SU-DHL-6 (cell line): ENCODE data around the gene RAI1.

Source experiments
- H2AFZ ChIP-seq: fragments of 200-600 bp; sonication (generic); 2 replicates; pipeline ENCODE4 v1.6.1; 2014; ENCODE audit warnings: low read depth, mild to moderate bottlenecking, moderate library complexity, mixed read lengths, antibody characterized with exemption, low read length; ENCODE audit not compliant: severe bottlenecking
- H3F3A ChIP-seq: fragments of 200-600 bp; shearing (Covaris generic); 2 replicates; pipeline ENCODE4 v1.6.0; 2016; ENCODE audit warnings: antibody characterized with exemption, mild to moderate bottlenecking; ENCODE audit not compliant: insufficient read depth
- H3K27ac ChIP-seq: fragments of 200-600 bp; sonication (generic); 2 replicates; pipeline ENCODE4 v1.5.1; 2016; ENCODE audit warnings: low read depth, mild to moderate bottlenecking, low read length, moderate library complexity, mixed read lengths
- H3K27me3 ChIP-seq: fragments of 200-600 bp; sonication (generic), shearing (Covaris generic); 2 replicates; pipeline ENCODE4 v1.6.0; 2014; ENCODE audit warnings: mild to moderate bottlenecking, low read length
- H3K36me3 ChIP-seq: fragments of 200-600 bp; sonication (generic); 2 replicates; pipeline ENCODE4 v1.6.1; 2014; ENCODE audit warnings: mild to moderate bottlenecking, low read length, mixed read lengths
- H3K4me2 ChIP-seq: fragments of 300-600, 200-600 bp; shearing (Covaris generic), sonication (generic); 2 replicates; pipeline ENCODE4 v1.6.0; 2014; ENCODE audit warnings: low read length, low read depth, mild to moderate bottlenecking; ENCODE audit not compliant: poor library complexity, severe bottlenecking
- H3K4me3 ChIP-seq: fragments of 200-600 bp; sonication (generic); 2 replicates; pipeline ENCODE4 v1.5.1; 2014; ENCODE audit warnings: antibody characterized with exemption, low read length, mild to moderate bottlenecking, mixed read lengths; ENCODE audit not compliant: insufficient read depth, poor library complexity, severe bottlenecking
- H3K79me2 ChIP-seq: fragments of 200-600 bp; sonication (generic); 2 replicates; pipeline ENCODE4 v1.6.1; 2014; ENCODE audit warnings: mild to moderate bottlenecking, low read length, moderate library complexity; ENCODE audit not compliant: insufficient read depth
- H3K9ac ChIP-seq: fragments of 200-600 bp; sonication (generic); 2 replicates; pipeline ENCODE4 v1.7.0; 2014; ENCODE audit warnings: mild to moderate bottlenecking, low read length
- H3K9me2 ChIP-seq: fragments of 200-600 bp; sonication (generic); replicated peaks from 2 replicates; pipeline ENCODE4 v1.6.1; 2014; ENCODE audit warnings: low read length; ENCODE audit not compliant: insufficient read depth
- H3K9me3 ChIP-seq: fragments of 200-600 bp; sonication (generic); 2 replicates; pipeline ENCODE4 v1.6.1; 2014; ENCODE audit warnings: low read length, mixed read lengths; ENCODE audit not compliant: insufficient read depth
- H4K20me1 ChIP-seq: fragments of 200-600 bp; sonication (generic); 2 replicates; pipeline ENCODE4 v1.6.1; 2014; ENCODE audit warnings: low read depth, mild to moderate bottlenecking, antibody characterized with exemption, low read length, moderate library complexity, mixed read lengths
- CTCF ChIP-seq: fragments of 200-600 bp; sonication (generic); IDR thresholded peaks from one replicate; pipeline ENCODE4 v1.5.1; 2017; ENCODE audit warnings: antibody characterized with exemption, mild to moderate bottlenecking, low read length, moderate library complexity; ENCODE audit not compliant: insufficient read depth, poor library complexity, severe bottlenecking
- EZH2phosphoT487 ChIP-seq: fragments of 200-600 bp; sonication (generic), shearing (Covaris generic); conservative IDR thresholded peaks from 2 replicates; pipeline ENCODE4 v1.6.1; 2018; ENCODE audit warnings: mild to moderate bottlenecking, antibody characterized with exemption, low read length, moderate library complexity, mixed read lengths

The RAI1 gene

GRCh38 chr17:17837380-17837821 is 156.1 kb downstream of the RAI1 start:
- no peaks in the 10 kb centered on the region for H4K20me1 ChIP-seq
- H3F3A ChIP-seq: peaks cover 23% of the 10 kb centered on the region
- peak overlapping the region; percentile 76 for H3K4me2 ChIP-seq
- no peaks in the 10 kb centered on the region for H3K27me3 ChIP-seq
- H3K27ac ChIP-seq: peak overlapping the region; percentile 69
- peak overlapping the region; percentile 89 for H3K9ac ChIP-seq
- no peak overlapping the region for H2AFZ ChIP-seq
- H3K4me3 ChIP-seq: peak overlapping the region; percentile 80
- TF ChIP-seq CTCF (no peak), EZH2phosphoT487 (no peak)
- H3K79me2 ChIP-seq: peaks cover 24% of the 10 kb centered on the region
- H3K9me3 ChIP-seq: no peaks in the 10 kb centered on the region
- no peaks in the 10 kb centered on the region for H3K9me2 ChIP-seq
- H3K36me3 ChIP-seq: no peaks in the 10 kb centered on the region

GRCh38 chr17:17837966-17838962 is 157.0 kb downstream of the RAI1 start:
- Histone ChIP-seq H3K36me3 (no peaks in the 10 kb centered on the region), H3K4me3 (no peak overlapping the region), H4K20me1 (no peaks in the 10 kb centered on the region), H2AFZ (no peak overlapping the region), H3F3A (peaks cover 23% of the 10 kb centered on the region), H3K9me3 (no peaks in the 10 kb centered on the region), H3K27ac (no peak overlapping the region), H3K27me3 (no peaks in the 10 kb centered on the region), H3K79me2 (peaks cover 24% of the 10 kb centered on the region), H3K9ac (no peak overlapping the region), H3K4me2 (no peak overlapping the region), H3K9me2 (no peaks in the 10 kb centered on the region)
- TF ChIP-seq EZH2phosphoT487: no peak
- no peak for TF ChIP-seq CTCF

- Histone ChIP-seq H3K9me2 (no peaks in the 10 kb centered on the region), H3K9me3 (no peaks in the 10 kb centered on the region), H3F3A (peaks cover 9% of the 10 kb centered on the region; the same call in 1 of the 2 replicates), H3K4me2 (peak overlapping the region; percentile 72), H3K4me3 (peak overlapping the region; percentile 67), H2AFZ (no peak overlapping the region), H3K79me2 (peaks cover 10% of the 10 kb centered on the region), H3K27ac (peak overlapping the region; percentile 77), H3K36me3 (no peaks in the 10 kb centered on the region), H3K27me3 (no peaks in the 10 kb centered on the region), H4K20me1 (no peaks in the 10 kb centered on the region), H3K9ac (peak overlapping the region; percentile 88)
- TF ChIP-seq EZH2phosphoT487 (no peak), CTCF (no peak)
Observed at GRCh38 chr17:17839791-17840707, 158.8 kb downstream of the RAI1 start.
